GM21423 (cell line): ENCODE data around the gene KCNJ1.

Experiments used
- ATAC-seq: cut with Tn5 transposase; IDR thresholded peaks from one replicate; pipeline ENCODE4 v1.9.1; 2021; ENCODE audit warnings: mild to moderate bottlenecking, moderate library complexity; ENCODE audit not compliant: unreplicated experiment

The KCNJ1 gene

GRCh38 chr11:128884703-128885338 lies 17.7 kb upstream of the KCNJ1 start:
- ATAC-seq: peak; percentile 82

GRCh38 chr11:128884054-128884453 lies 17.0 kb upstream of the KCNJ1 start:
- no peak for ATAC-seq

- no peak for ATAC-seq
Observed at GRCh38 chr11:128882451-128882850, 15.4 kb upstream of the KCNJ1 start.

GRCh38 chr11:128881221-128881620 lies 14.1 kb upstream of the KCNJ1 start:
- no peak for ATAC-seq

GRCh38 chr11:128879817-128880216 lies 12.7 kb upstream of the KCNJ1 start:
- ATAC-seq: no peak

GRCh38 chr11:128878455-128878854 lies 11.4 kb upstream of the KCNJ1 start:
- no peak for ATAC-seq

GRCh38 chr11:128877726-128878125 lies 10.6 kb upstream of the KCNJ1 start:
- no peak for ATAC-seq

- no peak for ATAC-seq
Observed at GRCh38 chr11:128876133-128876650, 9.1 kb upstream of the KCNJ1 start.

- no peak for ATAC-seq
Observed at GRCh38 chr11:128874427-128874826, 7.3 kb upstream of the KCNJ1 start.

- ATAC-seq: no peak
Observed at GRCh38 chr11:128872594-128872993, 5.5 kb upstream of the KCNJ1 start.

GRCh38 chr11:128872094-128872493 lies 5.0 kb upstream of the KCNJ1 start:
- ATAC-seq: no peak

GRCh38 chr11:128871168-128871610 lies 4.1 kb upstream of the KCNJ1 start:
- no peak for ATAC-seq

GRCh38 chr11:128868841-128869671 lies 2.0 kb upstream of the KCNJ1 start:
- ATAC-seq: no peak

- no peak for ATAC-seq
Observed at GRCh38 chr11:128865490-128865889, 1.6 kb downstream of the KCNJ1 start.

- ATAC-seq: no peak
Observed at GRCh38 chr11:128862908-128863660, 4.0 kb downstream of the KCNJ1 start.

- no peak for ATAC-seq
Observed at GRCh38 chr11:128862406-128862805, 4.7 kb downstream of the KCNJ1 start.

GRCh38 chr11:128860571-128861361 lies 6.3 kb downstream of the KCNJ1 start:
- no peak for ATAC-seq

- ATAC-seq: peak; percentile 97
Observed at GRCh38 chr11:128859563-128860441, 7.3 kb downstream of the KCNJ1 start.

- no peak for ATAC-seq
Observed at GRCh38 chr11:128857341-128857740, 9.8 kb downstream of the KCNJ1 start.

- ATAC-seq: no peak
Observed at GRCh38 chr11:128856241-128856640, 10.9 kb downstream of the KCNJ1 start.
